Suppressor macrophage treated with lipopolysaccharide for 4 hours (primary cell): ENCODE data around the gene CCDC154.

Experiments
- DNase-seq: peaks from one replicate; pipeline ENCODE4 v3.0.0-alpha.2; 2020

Gene CCDC154

DNA sequence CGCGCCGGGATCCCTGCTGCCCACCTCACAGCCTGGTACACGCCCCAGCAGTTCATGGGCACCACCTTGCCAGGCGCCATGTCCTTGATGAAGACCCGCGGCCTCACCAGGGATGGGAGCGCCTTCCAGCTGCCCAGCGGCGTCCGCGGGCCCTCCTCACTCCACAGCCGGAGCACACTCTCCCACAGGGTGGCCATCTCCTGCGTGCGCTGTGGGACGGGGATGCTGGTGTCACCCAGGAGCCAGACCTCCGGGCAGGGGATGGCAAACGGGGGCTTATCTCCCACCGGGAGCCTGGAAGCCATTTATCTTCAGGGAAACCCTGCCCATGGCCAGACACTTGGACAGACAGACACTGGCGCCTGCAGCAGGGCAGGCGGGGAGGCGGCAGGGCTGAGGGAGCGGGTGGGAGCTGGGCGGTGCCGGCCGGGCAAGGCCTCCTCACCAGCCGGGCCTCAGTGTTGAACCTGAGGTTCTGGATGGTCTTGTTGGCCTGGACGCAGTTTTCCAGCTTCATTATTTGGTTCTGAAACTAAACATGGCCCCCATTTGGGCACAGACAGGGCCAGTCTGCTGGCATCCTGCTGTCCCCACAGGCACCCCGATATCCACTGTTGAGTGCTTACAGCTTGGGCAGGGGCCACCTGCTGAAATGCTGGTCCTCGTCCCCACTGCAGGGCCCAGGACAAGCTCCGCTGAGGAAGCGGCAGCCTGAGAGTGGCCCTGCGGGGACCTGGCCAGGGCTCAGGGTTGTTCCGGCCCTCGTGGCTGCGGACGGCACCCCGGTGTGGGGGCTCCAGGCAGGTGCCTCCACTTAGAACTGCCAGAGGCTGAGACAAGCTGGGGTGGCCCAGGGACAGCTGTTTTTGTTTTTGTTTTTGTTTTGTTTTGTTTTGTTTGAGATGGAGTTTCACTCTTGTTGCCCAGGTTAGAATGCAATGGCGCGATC is 9.4 kb downstream of the CCDC154 start:
- DNase-seq, result no peak

DNA sequence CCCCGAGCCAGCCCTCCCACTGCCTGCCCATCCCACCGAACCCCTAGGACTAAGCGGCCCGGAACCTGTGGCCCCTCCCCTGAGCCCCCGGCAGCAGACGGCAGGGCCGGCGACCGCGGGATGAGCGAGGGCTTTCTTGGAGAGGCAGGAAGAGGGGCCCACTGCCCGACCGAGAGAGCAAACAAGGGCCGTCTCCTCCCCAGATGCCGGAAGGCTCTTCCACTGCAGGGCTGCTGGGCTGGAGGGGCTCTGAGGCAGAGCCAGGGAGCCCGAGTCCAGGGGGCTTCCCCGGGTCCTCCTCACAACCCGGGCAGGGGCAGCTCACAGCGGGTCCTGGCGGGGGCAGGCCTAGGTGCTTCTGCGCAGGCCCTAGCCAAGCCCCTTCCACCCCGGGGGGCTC is 10.6 kb downstream of the CCDC154 start:
- no peak for DNase-seq

DNA sequence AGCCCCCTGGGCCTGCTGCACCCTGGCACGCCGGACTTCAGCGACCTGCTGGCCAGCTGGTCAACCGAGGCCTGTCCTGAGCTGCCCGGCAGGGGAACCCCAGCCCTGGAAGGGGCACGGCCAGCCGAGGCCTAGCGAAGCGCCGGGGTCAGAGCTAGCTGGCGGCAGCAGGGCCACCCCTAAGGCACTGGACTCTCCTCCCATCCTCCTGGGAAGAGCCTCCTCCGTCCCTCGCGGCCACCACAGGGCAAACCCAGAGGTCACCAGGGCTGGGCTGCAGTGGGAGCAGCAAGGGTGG is 11.1 kb downstream of the CCDC154 start:
- DNase-seq, result no peak

DNA sequence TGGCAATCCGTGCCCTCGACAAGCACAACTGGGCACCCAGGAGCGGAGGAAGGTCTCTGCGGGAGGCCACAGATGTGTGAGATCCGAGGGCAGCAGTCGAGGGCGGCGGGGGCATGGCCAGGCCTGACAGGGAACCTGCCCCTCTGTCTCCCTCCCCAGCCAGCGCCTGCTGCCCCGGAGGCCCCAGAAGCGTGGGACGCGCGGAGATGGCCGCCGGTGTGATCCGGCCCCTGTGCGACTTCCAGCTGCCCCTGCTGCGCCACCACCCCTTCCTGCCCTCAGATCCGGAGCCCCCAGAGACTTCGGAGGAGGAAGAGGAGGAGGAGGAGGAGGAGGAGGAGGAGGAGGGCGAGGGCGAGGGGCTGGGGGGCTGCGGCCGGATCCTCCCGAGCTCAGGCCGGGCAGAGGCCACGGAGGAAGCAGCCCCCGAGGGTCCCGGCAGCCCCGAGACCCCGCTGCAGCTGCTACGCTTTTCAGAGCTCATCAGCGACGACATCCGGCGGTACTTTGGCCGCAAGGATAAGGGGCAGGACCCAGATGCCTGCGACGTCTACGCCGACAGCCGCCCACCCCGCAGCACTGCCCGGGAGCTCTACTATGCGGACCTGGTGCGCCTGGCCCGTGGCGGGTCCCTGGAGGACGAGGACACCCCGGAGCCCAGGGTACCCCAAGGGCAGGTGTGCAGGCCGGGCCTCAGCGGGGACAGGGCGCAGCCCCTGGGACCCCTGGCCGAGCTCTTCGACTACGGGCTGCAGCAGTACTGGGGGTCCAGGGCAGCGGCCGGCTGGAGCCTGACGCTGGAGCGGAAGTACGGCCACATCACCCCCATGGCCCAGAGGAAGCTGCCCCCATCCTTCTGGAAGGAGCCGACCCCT is 11.7 kb downstream of the CCDC154 start:
- no peak for DNase-seq

DNA sequence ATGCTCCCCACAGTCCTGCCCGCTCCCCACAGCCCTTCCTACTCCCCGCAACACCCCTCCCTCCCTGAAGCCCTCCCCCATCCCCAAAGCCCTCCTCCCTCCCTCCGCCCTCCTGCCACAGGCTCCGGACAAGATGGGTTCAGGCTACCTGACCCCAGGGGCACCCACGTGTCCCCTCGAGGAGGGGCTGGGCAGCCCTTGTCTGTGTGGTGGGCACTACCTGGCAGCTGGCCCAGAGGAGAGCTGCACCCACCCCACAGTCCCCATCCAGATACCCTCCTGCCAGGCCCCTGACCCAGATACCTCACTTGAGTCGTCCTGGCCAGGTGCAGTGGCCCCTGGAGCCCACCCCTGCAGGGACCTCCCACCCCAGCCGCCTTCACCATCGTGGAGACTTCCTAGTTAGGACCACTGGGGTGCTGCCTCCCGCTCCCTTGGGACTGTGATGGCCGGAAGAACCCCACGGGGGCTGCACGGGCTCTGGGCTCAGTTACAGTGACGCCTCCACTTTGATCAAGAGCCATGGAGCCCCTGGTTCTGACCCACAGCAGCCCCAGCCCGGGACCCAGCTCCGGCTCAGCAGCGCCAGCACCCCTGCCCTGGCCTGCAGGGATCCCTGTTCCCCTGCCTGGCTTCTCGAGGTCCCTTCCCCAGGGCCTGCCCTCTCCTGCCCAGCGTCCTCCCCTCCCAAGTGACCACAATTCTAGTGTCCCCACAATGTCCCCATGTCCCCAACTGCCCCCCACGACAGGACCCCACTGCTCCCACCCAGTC is 12.7 kb downstream of the CCDC154 start:
- DNase-seq, result no peak

- no peak for DNase-seq
These were observed 13.4 kb downstream of the CCDC154 start, which contains the start of gene PERCC1 for GRCh38 chr16:1430759-1431496. Gene PERCC1 (plus strand): TSS chr16:1431078. CDS start chr16:1432594, 1,516 bp downstream.

- DNase-seq, result no peak
These were observed 14.1 kb downstream of the CCDC154 start for GRCh38 chr16:1430214-1430758.

DNA sequence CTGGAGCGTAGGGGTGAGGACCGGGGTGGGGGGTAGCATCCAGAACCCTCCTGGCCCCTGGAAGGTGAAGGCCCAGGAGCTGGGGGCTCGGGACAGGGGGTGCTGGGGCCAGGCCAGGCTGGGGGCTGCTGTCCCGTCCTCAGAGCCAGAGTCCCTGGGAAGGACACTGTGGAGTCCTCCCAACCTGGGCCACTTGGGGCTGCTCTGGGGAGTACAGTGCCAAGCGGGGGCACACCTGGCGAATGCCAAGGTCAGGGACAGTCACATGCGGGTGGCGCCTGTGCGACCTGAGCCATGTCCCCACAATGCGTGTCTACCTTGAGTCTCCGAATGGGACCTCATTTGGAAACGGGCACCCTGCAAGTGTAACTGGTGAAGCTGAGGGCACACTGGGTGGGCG is 14.7 kb downstream of the CCDC154 start:
- no peak for DNase-seq

DNA sequence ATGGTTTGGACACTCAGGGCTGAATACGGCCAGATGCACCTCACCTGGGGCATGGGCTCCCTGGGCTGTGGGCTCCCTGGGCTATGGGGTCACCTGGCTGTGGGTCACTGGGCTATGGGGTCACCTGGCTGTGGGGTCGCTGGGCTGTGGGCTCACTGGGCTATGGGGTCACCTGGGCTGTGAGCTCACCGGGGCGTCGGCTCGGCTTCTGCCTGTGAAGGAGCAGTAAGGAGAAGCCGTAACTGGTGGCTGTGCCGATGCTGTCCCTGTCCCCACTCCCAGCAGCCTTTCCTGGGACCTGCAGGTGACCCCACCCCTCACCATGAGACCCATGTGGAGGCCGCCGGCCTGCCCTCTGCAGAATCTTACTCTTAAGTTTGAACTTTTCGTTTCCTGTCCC is 15.3 kb downstream of the CCDC154 start:
- DNase-seq, result no peak

GRCh38 chr16:1428511-1428910 is 15.8 kb downstream of the CCDC154 start:
- DNase-seq, result peak; percentile 53

- DNase-seq, result no peak
These were observed 16.6 kb downstream of the CCDC154 start for GRCh38 chr16:1427473-1428461.

DNA sequence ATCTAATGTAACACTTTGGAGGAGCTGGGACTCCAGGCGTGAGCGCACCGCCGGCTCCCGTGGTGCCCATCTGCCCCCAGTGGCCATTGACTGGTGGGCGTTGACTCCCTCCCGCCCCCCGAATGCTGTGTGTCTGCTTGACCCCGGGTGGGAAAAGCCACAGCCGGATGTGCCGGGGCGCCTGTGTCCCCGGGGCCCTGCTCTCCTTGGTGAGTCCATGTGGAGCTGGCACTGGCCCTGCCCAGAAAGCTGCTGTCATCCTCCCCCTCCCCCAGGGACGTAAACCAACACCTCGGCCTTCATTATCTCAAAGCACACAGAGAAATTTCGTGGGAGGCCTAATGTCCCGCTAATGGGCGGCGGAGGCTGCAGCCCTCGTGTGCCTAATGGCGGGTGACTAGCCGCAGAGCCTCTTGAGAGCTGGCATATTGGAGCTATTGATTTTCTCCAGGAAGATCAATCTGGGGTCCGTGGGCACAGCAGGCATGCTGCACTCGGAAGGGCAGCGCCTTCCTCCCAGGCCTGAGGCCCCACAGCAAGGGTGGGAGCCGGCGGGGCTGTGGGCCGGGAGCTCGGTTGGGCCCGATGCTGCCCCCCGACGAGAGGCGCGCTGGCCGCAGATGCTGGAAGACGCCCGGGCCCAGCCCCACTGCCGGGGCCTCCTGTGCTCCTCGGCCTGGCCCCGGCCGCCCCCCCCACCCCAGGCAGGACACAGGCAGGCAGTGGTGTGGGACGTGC is 17.5 kb downstream of the CCDC154 start:
- DNase-seq, result no peak

DNA sequence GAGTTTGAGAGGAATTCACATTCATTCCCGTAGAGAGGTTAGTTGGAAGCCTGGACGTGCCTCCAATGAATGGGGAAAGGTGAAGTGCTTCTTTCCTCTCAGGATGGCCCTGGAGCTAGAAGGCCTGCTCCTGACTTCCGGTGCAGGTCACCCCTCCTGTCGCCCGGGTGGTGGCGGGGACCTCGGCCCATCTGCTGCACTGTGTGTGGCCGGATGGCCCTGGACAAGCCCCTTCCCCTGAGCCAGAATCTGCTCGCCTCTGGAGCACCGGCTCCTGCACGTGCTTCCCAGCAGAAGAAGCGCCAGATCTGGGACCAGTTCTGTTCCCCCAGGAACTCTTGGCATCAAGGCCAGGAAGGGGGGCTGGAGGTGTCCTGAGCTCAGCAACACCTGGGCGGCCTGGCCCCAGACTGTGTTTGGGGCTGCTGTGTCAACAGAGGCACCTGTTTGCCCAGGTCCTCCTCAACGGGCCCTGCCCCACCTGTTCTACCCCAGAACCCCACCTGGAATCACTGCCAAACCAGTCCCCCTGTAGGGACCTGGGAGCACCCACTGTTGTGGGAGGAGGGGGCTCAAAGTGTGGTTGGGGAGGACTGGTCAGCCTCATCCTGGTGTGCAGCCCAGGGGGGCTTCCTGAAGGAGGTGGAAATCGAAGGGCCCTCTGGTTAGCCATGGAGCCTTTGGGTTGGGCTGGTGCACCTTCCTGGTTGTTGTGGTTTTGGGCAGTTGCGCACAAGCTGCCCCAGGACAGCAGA is 18.6 kb downstream of the CCDC154 start:
- DNase-seq, result no peak

GRCh38 chr16:1424028-1424427 is 20.3 kb downstream of the CCDC154 start:
- no peak for DNase-seq

GRCh38 chr16:1422076-1422475 is 22.3 kb downstream of the CCDC154 start:
- no peak for DNase-seq

DNA sequence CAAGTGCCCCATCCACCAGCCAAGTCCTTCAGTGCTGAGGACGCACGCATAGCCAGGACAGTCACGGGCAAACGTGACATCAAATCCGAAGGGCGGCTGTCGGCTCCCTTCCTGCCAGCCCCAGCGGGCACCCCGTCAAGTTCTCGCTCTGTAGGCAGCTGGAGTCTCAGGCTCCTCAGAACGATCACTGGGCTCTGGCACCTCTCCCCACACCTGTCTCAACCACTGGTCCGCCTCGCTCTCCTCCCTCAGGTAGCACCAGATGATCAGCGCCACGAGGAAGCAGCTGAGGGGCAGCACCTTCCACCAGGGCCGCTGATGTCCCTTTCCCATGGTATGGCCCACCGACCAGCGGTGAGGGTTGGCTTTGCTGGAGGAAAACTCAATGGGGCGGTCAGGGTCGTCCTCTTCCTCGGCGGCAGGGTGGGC is 24.2 kb downstream of the CCDC154 start:
- no peak for DNase-seq

- no peak for DNase-seq
These were observed 27.8 kb downstream of the CCDC154 start for GRCh38 chr16:1416521-1416941.

DNA sequence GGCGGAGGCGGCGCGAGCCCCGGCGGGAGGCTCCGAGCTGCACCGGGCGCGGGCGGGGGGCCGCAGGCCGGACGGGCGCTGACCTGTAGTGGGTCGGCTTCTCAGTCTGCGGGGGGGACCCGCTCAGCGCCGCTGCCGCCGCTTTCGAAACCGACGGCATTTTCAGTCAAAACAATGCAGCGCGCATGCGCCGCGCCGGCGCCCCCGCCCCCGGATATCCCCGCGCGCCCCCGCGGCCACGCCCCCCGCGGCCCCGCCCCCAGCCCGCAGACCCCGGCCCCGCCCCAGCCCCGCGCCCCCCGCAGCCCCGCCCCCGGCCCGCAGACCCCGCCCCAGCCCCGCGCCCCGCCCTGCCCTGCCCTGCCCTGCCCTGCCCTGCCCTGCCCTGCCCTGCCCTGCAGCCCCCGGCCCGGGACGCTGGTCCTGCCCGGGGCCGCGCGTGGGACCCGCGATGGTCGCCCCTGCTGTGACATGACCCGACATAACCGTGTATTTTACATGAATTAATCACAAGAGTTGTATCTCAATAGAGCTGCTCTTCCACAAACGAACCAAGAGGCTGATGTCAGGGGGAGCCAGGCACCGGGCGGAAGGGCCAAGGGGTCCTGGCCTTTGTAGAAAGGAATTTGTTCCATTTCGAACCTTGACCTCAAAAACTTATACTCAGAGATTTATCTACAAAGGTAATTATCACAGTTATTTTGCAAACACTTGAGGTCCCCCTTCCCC is 29.7 kb downstream of the CCDC154 start, which contains the start of gene UNKL:
Gene UNKL, minus strand, starts transcription at position 173 of the 729 bp plus-strand sequence. Its CDS starts 13 bp downstream, at position 160.
- DNase-seq, result peak; percentile 84
